22Rv1 (cell line): ENCODE measurements around the gene USP44.

Source experiments
- CTCF ChIP-seq: fragments of 450-650 bp; IDR thresholded peaks from 2 replicates; pipeline ENCODE4 v1.5.1; 2017; ENCODE audit warnings: mild to moderate bottlenecking
- ZFX ChIP-seq: fragments of 450-650 bp; IDR thresholded peaks from 2 replicates; pipeline ENCODE4 v1.6.1; 2017; ENCODE audit warnings: antibody characterized with exemption, borderline replicate concordance

- TF ChIP-seq CTCF (no peak), ZFX (no peak)
These were observed 40.5 kb upstream of the USP44 start for GRCh38 chr12:95591731-95592130.
